Measurements from ENCODE around the gene STARD3NL. TPM values are rescaled to one million over a fixed set of nuclear protein-coding genes. Genes with fewer than 3 reads are reported as not detected.

Gene STARD3NL
- total RNA-seq, 1 donor from 2014 or later, result 33.4 TPM

GRCh38 chr7:38142736-38143135, 35.3 kb upstream of the STARD3NL start:
- no peaks in the 10 kb centered on the region for H3K36me3 Mint-ChIP-seq (ENCODE audit: low read depth)
- H3K27me3 Mint-ChIP-seq (ENCODE audit: low read depth), result peaks cover 8% of the 10 kb centered on the region
- DNase-seq (ENCODE audit: low spot score), result no peak
- H3K4me1 Mint-ChIP-seq (ENCODE audit: low read depth), result no peaks in the 10 kb centered on the region
- no peak overlapping the region for H3K27ac Mint-ChIP-seq (ENCODE audit: unreplicated experiment)
- peaks cover 4% of the 10 kb centered on the region for H3K9me3 Mint-ChIP-seq (ENCODE audit: low read depth)
- no peak overlapping the region for H3K4me3 Mint-ChIP-seq (ENCODE audit: unreplicated experiment)
- TF ChIP-seq, protein P1, sequence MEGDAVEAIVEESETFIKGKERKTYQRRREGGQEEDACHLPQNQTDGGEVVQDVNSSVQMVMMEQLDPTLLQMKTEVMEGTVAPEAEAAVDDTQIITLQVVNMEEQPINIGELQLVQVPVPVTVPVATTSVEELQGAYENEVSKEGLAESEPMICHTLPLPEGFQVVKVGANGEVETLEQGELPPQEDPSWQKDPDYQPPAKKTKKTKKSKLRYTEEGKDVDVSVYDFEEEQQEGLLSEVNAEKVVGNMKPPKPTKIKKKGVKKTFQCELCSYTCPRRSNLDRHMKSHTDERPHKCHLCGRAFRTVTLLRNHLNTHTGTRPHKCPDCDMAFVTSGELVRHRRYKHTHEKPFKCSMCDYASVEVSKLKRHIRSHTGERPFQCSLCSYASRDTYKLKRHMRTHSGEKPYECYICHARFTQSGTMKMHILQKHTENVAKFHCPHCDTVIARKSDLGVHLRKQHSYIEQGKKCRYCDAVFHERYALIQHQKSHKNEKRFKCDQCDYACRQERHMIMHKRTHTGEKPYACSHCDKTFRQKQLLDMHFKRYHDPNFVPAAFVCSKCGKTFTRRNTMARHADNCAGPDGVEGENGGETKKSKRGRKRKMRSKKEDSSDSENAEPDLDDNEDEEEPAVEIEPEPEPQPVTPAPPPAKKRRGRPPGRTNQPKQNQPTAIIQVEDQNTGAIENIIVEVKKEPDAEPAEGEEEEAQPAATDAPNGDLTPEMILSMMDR (IDR thresholded peaks at IDR 0.05), result no peak

GRCh38 chr7:38147005-38147404, 31.0 kb upstream of the STARD3NL start:
- Mint-ChIP-seq H3K27me3 (ENCODE audit: low read depth) (peaks cover 19% of the 10 kb centered on the region), H3K36me3 (ENCODE audit: low read depth) (no peaks in the 10 kb centered on the region), H3K4me3 (ENCODE audit: unreplicated experiment) (no peak overlapping the region), H3K4me1 (ENCODE audit: low read depth) (no peaks in the 10 kb centered on the region), H3K9me3 (ENCODE audit: low read depth) (peaks cover 9% of the 10 kb centered on the region), H3K27ac (ENCODE audit: unreplicated experiment) (no peak overlapping the region)
- DNase-seq (ENCODE audit: low spot score), result no peak
- TF ChIP-seq, protein P1 (IDR thresholded peaks at IDR 0.05), result no peak

DNA sequence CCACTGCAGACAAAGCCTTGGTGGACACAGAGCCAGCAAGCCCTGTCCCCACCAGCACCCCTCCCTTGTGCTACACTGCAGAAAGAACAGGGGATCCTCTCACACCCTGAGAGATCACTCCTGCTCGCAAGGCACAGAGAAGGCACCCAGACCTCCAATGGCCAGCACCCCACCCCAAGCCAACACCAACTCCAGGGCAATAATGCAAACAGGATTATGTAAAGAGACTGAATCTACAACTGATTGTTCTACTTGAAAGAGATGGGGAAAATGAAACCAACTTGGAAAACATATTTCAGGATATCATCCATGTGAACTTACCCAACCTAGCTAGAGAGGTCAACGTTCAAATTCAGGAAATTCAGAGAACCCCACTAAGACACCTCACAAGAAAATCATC, 26.5 kb upstream of the STARD3NL start:
- Mint-ChIP-seq H3K4me1 (ENCODE audit: low read depth) (no peaks in the 10 kb centered on the region), H3K27ac (ENCODE audit: unreplicated experiment) (no peak overlapping the region), H3K27me3 (ENCODE audit: low read depth) (peaks cover 46% of the 10 kb centered on the region), H3K36me3 (ENCODE audit: low read depth) (peaks cover 2% of the 10 kb centered on the region), H3K9me3 (ENCODE audit: low read depth) (peaks cover 27% of the 10 kb centered on the region), H3K4me3 (ENCODE audit: unreplicated experiment) (no peak overlapping the region)
- TF ChIP-seq, protein P1 (IDR thresholded peaks at IDR 0.05), result no peak
- DNase-seq (ENCODE audit: low spot score), result no peak

DNA sequence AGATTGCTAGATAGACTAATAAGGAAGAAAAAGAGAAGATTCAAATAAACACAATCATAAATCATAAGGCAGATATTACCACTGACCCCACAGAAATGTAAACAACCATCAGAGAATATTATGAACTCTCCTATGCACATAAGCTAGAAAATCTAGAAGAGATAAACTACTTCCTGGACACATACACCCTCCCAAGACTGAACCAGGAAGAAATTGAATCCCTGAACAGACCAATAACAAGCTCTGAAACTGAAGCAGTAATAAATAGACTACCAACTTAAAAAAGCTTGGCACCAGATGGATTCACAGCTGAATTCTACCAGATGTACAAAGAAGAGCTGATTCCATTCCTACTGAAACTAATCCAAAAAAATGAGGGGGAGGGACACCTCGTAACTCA, 24.5 kb upstream of the STARD3NL start:
- peaks cover 30% of the 10 kb centered on the region for H3K9me3 Mint-ChIP-seq (ENCODE audit: low read depth)

GRCh38 chr7:38154278-38154677, 23.8 kb upstream of the STARD3NL start:
- peaks cover 30% of the 10 kb centered on the region for H3K9me3 Mint-ChIP-seq (ENCODE audit: low read depth)
- no peaks in the 10 kb centered on the region for H3K4me1 Mint-ChIP-seq (ENCODE audit: low read depth)
- peaks cover 40% of the 10 kb centered on the region for H3K27me3 Mint-ChIP-seq (ENCODE audit: low read depth)
- no peak overlapping the region for H3K4me3 Mint-ChIP-seq (ENCODE audit: unreplicated experiment)
- peaks cover 3% of the 10 kb centered on the region for H3K36me3 Mint-ChIP-seq (ENCODE audit: low read depth)
- H3K27ac Mint-ChIP-seq (ENCODE audit: unreplicated experiment), result no peak overlapping the region
- no peak for DNase-seq (ENCODE audit: low spot score)
- TF ChIP-seq, protein P1 (IDR thresholded peaks at IDR 0.05), result no peak

More for the DNA sequence above, 24.5 kb upstream of the STARD3NL start:
- Mint-ChIP-seq H3K27me3 (ENCODE audit: low read depth) (peaks cover 40% of the 10 kb centered on the region), H3K36me3 (ENCODE audit: low read depth) (peaks cover 3% of the 10 kb centered on the region), H3K4me1 (ENCODE audit: low read depth) (no peaks in the 10 kb centered on the region), H3K4me3 (ENCODE audit: unreplicated experiment) (no peak overlapping the region), H3K27ac (ENCODE audit: unreplicated experiment) (no peak overlapping the region)
- TF ChIP-seq, protein P1 (IDR thresholded peaks at IDR 0.05), result no peak
- DNase-seq (ENCODE audit: low spot score), result no peak
